GM12874 (cell line): Measurements from ENCODE around the gene ABR.

Experiments
- CTCF ChIP-seq: IDR thresholded peaks from 2 replicates; pipeline ENCODE4 v1.5.1; 2011; ENCODE audit warnings: low read depth, mild to moderate bottlenecking, control low read depth, low read length, moderate library complexity; ENCODE audit not compliant: insufficient read depth

The ABR gene

GRCh38 chr17:1003972-1004768 is 175.6 kb downstream of the ABR start:
- no peak for TF ChIP-seq CTCF

- TF ChIP-seq CTCF = no peak
These were observed 176.2 kb downstream of the ABR start for GRCh38 chr17:1003633-1003971.

DNA sequence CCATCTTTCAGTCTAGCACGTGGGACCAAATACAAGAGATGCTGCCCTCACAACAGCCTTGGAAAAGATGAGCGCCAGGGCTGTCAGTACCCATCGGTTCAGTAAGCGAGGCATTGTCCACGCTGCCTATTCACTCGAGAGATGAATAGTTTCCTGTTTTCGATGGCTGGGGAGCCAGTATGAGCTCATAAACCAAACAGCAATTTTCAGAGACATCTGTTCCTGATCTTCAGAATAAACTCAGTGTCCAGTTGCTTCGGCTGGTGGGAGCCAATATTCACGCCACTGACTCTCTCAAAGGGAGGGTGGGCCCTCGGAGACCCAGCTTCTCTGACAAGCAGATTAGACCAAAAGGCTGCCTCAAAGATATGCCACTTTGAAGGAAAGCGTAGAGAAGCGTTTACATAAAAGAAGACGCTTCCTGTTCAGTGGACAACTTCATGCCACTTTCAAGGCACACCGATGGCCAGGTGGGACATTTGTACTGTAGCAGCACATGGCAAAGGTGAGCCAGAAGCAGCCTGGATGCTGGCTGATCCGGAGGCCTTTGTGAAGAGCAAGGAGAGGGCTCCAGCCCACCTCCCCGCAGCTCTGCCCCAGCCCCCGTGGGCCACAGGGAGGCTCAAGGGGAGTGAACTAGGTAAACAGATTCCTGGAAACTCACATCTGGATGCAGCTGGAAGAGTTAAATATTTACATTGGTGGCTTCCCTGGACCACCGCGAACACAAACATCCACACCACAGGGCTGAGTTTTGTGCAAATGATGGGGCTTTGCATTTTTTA is 176.8 kb downstream of the ABR start:
- no peak for TF ChIP-seq CTCF

GRCh38 chr17:1002412-1002753 is 177.4 kb downstream of the ABR start:
- TF ChIP-seq CTCF = no peak

- no peak for TF ChIP-seq CTCF
These were observed 178.0 kb downstream of the ABR start for GRCh38 chr17:1001640-1002411.

DNA sequence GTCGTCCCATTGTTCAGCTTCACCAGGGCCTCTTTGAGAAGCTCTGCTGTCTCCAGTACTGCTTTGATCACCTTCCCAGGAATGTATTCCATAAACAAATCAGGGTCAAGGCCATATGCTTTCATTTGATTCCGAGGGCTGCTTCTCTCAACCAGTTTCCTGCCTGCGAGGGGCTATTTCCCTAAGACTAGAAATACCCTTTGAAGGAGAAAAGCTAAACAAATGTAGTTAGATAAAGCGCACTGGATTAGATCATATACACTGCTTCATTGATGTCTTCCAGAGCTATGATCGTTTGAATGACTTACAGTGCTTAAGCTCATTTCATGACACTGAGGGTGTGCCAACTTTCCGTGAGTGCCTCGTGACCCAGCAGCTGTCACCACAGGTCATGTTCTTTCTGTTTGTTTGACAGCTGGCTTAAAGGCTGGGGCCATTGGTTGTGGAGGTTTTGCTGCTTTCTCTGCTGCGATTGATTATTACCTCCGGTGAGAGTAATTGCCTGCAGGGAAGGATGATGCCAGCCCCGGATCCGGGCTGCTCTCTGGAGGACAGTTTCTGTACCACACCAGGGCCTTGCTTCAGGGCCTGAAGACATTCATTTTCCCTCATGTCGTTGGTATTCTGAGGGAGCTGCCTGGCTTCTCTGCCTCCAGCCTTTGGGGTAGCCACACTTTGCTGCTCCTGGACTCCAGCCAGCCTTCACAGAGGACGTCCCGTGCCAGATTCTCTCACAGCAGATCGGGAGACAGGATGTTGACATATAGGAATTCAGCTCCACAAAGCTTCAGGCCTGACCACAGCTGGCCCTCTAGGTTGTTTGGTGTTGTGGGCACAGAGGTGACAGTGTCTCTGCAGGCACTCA is 179.0 kb downstream of the ABR start:
- TF ChIP-seq CTCF = no peak
